ENCODE data around the gene PPP3CA. TPM values are rescaled to one million over a fixed set of nuclear protein-coding genes. Genes with fewer than 3 reads are reported as not detected.
"Not testable (repeated sequence)": the region's sequence is repeated elsewhere in the genome, so short reads cannot be mapped to it uniquely, and the experiment has no call there.

PPP3CA gene
- total and polyA plus RNA-seq, 4 donors = 13.5 to 72.0 (median 30.7) TPM

DNA sequence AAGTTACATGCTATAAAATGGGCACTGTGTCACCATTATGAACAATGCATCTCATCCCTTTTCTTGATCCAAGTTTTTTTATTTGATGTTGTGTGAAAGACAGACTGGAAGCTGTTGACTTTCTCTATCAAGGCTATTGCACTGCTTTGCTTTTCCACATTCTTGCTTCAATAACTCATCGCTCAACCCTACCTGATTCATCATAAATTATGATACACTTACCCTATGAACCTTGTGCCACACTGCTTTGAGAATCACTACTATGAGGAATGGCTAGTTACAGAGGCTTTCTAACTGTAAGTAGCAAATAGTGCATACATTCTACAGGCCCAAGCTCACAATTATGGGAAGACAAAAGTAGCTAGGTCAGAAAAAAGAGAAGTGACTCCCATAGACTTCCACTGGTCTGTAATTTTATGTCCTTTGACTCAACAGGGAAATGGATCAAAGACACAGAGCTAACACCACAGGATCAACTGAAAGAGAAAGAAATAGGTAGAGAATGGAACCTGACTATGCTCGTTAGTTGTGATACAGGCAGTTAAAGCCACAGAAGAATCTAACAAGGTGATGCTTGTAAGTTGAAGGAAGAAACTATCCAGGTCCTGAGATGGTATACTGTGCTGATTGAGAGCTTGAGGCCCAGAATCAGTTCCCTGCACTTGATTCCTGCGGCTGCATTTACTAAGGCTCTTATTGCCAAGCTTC is 163.5 kb downstream of the PPP3CA start:
- no peak overlapping the region for H3K4me3 ChIP-seq
- no peak overlapping the region for H3K9ac ChIP-seq (ENCODE audit: insufficient read depth in 1 of 2, low read length in 2 of 2)
- H3K9me3 ChIP-seq (ENCODE audit: control insufficient read depth in 4 of 4, insufficient read depth in 3 of 4, low read length in 3 of 4) = no peaks in the 10 kb centered on the region
- WGBS, 2 donors = 88 to 93% methylated on average over 3 of the region's 3 CpGs
- no peak overlapping the region for H3K27ac ChIP-seq (ENCODE audit: low read depth in 1 of 2, low read length in 1 of 2)
- TF ChIP-seq, protein P1, sequence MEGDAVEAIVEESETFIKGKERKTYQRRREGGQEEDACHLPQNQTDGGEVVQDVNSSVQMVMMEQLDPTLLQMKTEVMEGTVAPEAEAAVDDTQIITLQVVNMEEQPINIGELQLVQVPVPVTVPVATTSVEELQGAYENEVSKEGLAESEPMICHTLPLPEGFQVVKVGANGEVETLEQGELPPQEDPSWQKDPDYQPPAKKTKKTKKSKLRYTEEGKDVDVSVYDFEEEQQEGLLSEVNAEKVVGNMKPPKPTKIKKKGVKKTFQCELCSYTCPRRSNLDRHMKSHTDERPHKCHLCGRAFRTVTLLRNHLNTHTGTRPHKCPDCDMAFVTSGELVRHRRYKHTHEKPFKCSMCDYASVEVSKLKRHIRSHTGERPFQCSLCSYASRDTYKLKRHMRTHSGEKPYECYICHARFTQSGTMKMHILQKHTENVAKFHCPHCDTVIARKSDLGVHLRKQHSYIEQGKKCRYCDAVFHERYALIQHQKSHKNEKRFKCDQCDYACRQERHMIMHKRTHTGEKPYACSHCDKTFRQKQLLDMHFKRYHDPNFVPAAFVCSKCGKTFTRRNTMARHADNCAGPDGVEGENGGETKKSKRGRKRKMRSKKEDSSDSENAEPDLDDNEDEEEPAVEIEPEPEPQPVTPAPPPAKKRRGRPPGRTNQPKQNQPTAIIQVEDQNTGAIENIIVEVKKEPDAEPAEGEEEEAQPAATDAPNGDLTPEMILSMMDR (IDR thresholded peaks at IDR 0.05; ENCODE audit: control extremely low read depth, extremely low read depth) = no peak
- no peak for DNase-seq
- no peak for ATAC-seq (ENCODE audit: insufficient read depth, low FRiP score)
- no peaks in the 10 kb centered on the region for H3K27me3 ChIP-seq (ENCODE audit: control insufficient read depth in 3 of 3, insufficient read depth in 3 of 3, low read length in 2 of 3)
- peaks cover 0 to 4% (median 0%) of the 10 kb centered on the region in 4 donors for H3K36me3 ChIP-seq (ENCODE audit: control insufficient read depth in 4 of 4, insufficient read depth in 4 of 4, low read length in 4 of 4)
- H3K4me1 ChIP-seq (ENCODE audit: control insufficient read depth in 5 of 5, insufficient read depth in 5 of 5, low read length in 5 of 5) = peaks cover 0 to 2% (median 0%) of the 10 kb centered on the region in 5 donors

GRCh38 chr4:101183221-101183620 is 164.1 kb downstream of the PPP3CA start:
- TF ChIP-seq, protein P1 (IDR thresholded peaks at IDR 0.05; ENCODE audit: control extremely low read depth, extremely low read depth) = no peak
- Histone ChIP-seq H3K27ac (ENCODE audit: low read depth in 1 of 2, low read length in 1 of 2) (no peak overlapping the region), H3K4me1 (ENCODE audit: control insufficient read depth in 5 of 5, insufficient read depth in 5 of 5, low read length in 5 of 5) (no peaks in the 10 kb centered on the region), H3K36me3 (ENCODE audit: control insufficient read depth in 4 of 4, insufficient read depth in 4 of 4, low read length in 4 of 4) (peaks cover 0 to 4% (median 0%) of the 10 kb centered on the region in 4 donors), H3K4me3 (no peak overlapping the region), H3K27me3 (ENCODE audit: control insufficient read depth in 3 of 3, insufficient read depth in 3 of 3, low read length in 2 of 3) (no peaks in the 10 kb centered on the region), H3K9me3 (ENCODE audit: control insufficient read depth in 4 of 4, insufficient read depth in 3 of 4, low read length in 3 of 4) (no peaks in the 10 kb centered on the region), H3K9ac (ENCODE audit: insufficient read depth in 1 of 2, low read length in 2 of 2) (no peak overlapping the region)
- DNase-seq (no peak), ATAC-seq (ENCODE audit: insufficient read depth, low FRiP score) (no peak)
- 93% methylated on average over 2 of the region's 2 CpGs for WGBS, 2 donors

- not testable (repeated sequence) for H3K27me3 ChIP-seq (ENCODE audit: control insufficient read depth in 3 of 3, insufficient read depth in 3 of 3, low read length in 2 of 3); H3K27ac ChIP-seq (ENCODE audit: low read depth in 1 of 2, low read length in 1 of 2); ATAC-seq (ENCODE audit: insufficient read depth, low FRiP score); H3K9ac ChIP-seq (ENCODE audit: insufficient read depth in 1 of 2, low read length in 2 of 2); H3K9me3 ChIP-seq (ENCODE audit: control insufficient read depth in 4 of 4, insufficient read depth in 3 of 4, low read length in 3 of 4); H3K4me3 ChIP-seq; H3K4me1 ChIP-seq (ENCODE audit: control insufficient read depth in 5 of 5, insufficient read depth in 5 of 5, low read length in 5 of 5); H3K36me3 ChIP-seq (ENCODE audit: control insufficient read depth in 4 of 4, insufficient read depth in 4 of 4, low read length in 4 of 4); DNase-seq
- 95 to 96% methylated on average over 4 of the region's 4 CpGs for WGBS, 2 donors
Observed at GRCh38 chr4:101182688-101183087, 164.6 kb downstream of the PPP3CA start.

DNA sequence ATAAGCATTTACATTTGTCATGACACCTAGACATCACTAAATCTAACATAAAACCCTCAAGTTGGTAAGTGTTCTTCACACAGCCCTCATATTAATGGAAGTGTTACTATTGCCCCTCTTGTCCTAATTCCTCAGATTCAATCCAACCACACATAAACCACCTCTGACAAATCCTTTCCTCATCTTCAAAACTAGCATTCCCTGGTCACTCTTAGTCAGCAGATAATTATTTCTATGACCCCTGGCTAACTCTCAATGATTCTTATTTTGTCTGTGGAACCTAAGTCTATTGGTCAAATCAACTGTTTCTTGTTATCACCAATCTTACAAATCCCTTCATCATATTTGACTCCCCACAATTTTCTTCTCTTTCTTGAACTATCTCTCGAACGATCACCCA is 168.6 kb downstream of the PPP3CA start:
- H3K27ac ChIP-seq (ENCODE audit: low read depth in 1 of 2, low read length in 1 of 2) = no peak overlapping the region
- DNase-seq (no peak), ATAC-seq (ENCODE audit: insufficient read depth, low FRiP score) (no peak)
- no peaks in the 10 kb centered on the region for H3K27me3 ChIP-seq (ENCODE audit: control insufficient read depth in 3 of 3, insufficient read depth in 3 of 3, low read length in 2 of 3)
- no peak overlapping the region for H3K9ac ChIP-seq (ENCODE audit: insufficient read depth in 1 of 2, low read length in 2 of 2)
- TF ChIP-seq, protein P1 (IDR thresholded peaks at IDR 0.05; ENCODE audit: control extremely low read depth, extremely low read depth) = no peak
- peaks cover 0 to 13% (median 0%) of the 10 kb centered on the region in 5 donors for H3K4me1 ChIP-seq (ENCODE audit: control insufficient read depth in 5 of 5, insufficient read depth in 5 of 5, low read length in 5 of 5)
- no peak overlapping the region for H3K4me3 ChIP-seq
- peaks cover 0 to 4% (median 0%) of the 10 kb centered on the region in 4 donors for H3K36me3 ChIP-seq (ENCODE audit: control insufficient read depth in 4 of 4, insufficient read depth in 4 of 4, low read length in 4 of 4)
- WGBS, 2 donors = 95 to 100% methylated on average over 2 of the region's 2 CpGs
- H3K9me3 ChIP-seq (ENCODE audit: control insufficient read depth in 4 of 4, insufficient read depth in 3 of 4, low read length in 3 of 4) = no peaks in the 10 kb centered on the region
